Uterus (tissue), 4 donors: ENCODE measurements around the gene ADISSP. TPM values are rescaled to one million over a fixed set of nuclear protein-coding genes. Genes with fewer than 3 reads are reported as not detected.
A peak's percentile ranks its signal among the peaks of the same experiment; 100 is the strongest.

Experiments used
- DNase-seq, 2 donors: peaks; one replicate each; pipeline ENCODE4 v3.0.0-alpha.2; 2019 to 2020
- H3K27ac ChIP-seq, 2 donors: fragments of 200-600 bp; sonication (generic); 1 replicate in 1 of 2; 2 replicates in 1 of 2; pipeline ENCODE4 v1.5.1; 2016 to 2018
- H3K27me3 ChIP-seq, 2 donors: fragments of 200-600 bp; sonication (generic); one replicate each; pipeline ENCODE4 v1.5.1; 2018 to 2019; ENCODE audit warnings: control low read depth in 1 of 2
- H3K36me3 ChIP-seq, 2 donors: fragments of 200-600 bp; sonication (generic); one replicate each; pipeline ENCODE4 v1.5.1; 2019; ENCODE audit warnings: control low read depth in 1 of 2
- H3K4me1 ChIP-seq, 2 donors: fragments of 200-600 bp; sonication (generic); one replicate each; pipeline ENCODE4 v1.5.1; 2018 to 2019; ENCODE audit warnings: control low read depth in 1 of 2
- H3K4me3 ChIP-seq, 2 donors: fragments of 200-600 bp; sonication (generic); 1 replicate in 1 of 2; 2 replicates in 1 of 2; pipeline ENCODE4 v1.5.1; 2018 to 2019; ENCODE audit warnings: mild to moderate bottlenecking in 1 of 2
- H3K9me3 ChIP-seq, 2 donors: fragments of 200-600 bp; sonication (generic); one replicate each; pipeline ENCODE4 v1.5.1; 2019; ENCODE audit warnings: control low read depth in 1 of 2
- POLR2A ChIP-seq, 2 donors: fragments of 450-650 bp; IDR thresholded peaks; one replicate each; pipeline ENCODE4 v1.6.1; 2016; ENCODE audit warnings: antibody characterized with exemption in 2 of 2, mild to moderate bottlenecking in 1 of 2, moderate library complexity in 1 of 2
- intact Hi-C: fragments of 100-400 bp; cut with DNase I; formaldehyde crosslinking; loops from one replicate; pipeline ENCODE4 v1.15.1; 2023; ENCODE audit warnings: low total_unique reads
- total RNA-seq, 4 donors: library from RNA; depleted of rRNA in 3 of 4; stranded (reverse); fragments of >200 nt in 3 of 4; gene quantifications; one replicate each; pipeline versions ENCODE4 v1.1.0 to v1.2.4, GENCODE V29; 2014 to 2023
- TF ChIP-seq, protein P1 (sequence below), 4 experiments: fragments of 200-600 bp in 2 of 4; fragments of 450-650 bp in 2 of 4; sonication (generic) in 2 of 4; IDR thresholded peaks; one replicate each; pipeline ENCODE4 v1.5.1; 2016 to 2019; ENCODE audit warnings: antibody characterized with exemption in 4 of 4, mild to moderate bottlenecking in 2 of 4, moderate library complexity in 1 of 4
- donor health status: DM: yes; HTN: yes; CAD: no.

The ADISSP gene
- total RNA-seq, 4 donors from 2014 or later: 4.1 to 45.9 (median 34.8) TPM

DNA sequence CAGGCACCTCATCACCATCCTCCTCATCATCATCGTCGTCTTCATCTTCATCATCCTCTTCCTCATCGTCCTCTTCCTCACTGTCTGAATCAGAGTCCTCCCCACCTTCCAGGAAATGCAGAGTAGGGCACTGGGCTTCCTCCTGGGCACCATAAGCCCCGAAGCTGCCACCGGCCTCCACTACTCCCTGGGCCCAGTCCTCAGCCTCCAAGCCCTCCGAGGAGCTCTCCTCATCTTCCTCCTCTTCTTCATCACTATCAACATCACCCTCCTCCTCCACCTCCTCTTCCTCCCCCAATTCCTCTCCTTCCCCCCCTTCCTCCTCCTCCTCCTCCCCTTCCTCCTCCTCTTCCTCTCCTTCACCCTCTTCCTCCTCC, 17.3 kb upstream of the ADISSP start:
- peak overlapping the region; percentile 84 to 85 for H3K27ac ChIP-seq
- no peaks in the 10 kb centered on the region for H3K9me3 ChIP-seq
- no peaks in the 10 kb centered on the region for H3K36me3 ChIP-seq
- H3K4me3 ChIP-seq: peak overlapping the region; percentile 24 to 69
- no peak for TF ChIP-seq POLR2A (IDR thresholded peaks at IDR 0.05)
- TF ChIP-seq, protein P1, sequence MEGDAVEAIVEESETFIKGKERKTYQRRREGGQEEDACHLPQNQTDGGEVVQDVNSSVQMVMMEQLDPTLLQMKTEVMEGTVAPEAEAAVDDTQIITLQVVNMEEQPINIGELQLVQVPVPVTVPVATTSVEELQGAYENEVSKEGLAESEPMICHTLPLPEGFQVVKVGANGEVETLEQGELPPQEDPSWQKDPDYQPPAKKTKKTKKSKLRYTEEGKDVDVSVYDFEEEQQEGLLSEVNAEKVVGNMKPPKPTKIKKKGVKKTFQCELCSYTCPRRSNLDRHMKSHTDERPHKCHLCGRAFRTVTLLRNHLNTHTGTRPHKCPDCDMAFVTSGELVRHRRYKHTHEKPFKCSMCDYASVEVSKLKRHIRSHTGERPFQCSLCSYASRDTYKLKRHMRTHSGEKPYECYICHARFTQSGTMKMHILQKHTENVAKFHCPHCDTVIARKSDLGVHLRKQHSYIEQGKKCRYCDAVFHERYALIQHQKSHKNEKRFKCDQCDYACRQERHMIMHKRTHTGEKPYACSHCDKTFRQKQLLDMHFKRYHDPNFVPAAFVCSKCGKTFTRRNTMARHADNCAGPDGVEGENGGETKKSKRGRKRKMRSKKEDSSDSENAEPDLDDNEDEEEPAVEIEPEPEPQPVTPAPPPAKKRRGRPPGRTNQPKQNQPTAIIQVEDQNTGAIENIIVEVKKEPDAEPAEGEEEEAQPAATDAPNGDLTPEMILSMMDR (IDR thresholded peaks at IDR 0.05): no peak
- peaks cover 4 to 23% of the 10 kb centered on the region in 2 donors for H3K4me1 ChIP-seq
- H3K27me3 ChIP-seq: no peaks in the 10 kb centered on the region
- intact Hi-C loops: loop anchor here (5.0 kb wide), 1 partner anchor 37 kb away; the partner anchor contains the start of gene AP5S1
- no peak for DNase-seq

DNA sequence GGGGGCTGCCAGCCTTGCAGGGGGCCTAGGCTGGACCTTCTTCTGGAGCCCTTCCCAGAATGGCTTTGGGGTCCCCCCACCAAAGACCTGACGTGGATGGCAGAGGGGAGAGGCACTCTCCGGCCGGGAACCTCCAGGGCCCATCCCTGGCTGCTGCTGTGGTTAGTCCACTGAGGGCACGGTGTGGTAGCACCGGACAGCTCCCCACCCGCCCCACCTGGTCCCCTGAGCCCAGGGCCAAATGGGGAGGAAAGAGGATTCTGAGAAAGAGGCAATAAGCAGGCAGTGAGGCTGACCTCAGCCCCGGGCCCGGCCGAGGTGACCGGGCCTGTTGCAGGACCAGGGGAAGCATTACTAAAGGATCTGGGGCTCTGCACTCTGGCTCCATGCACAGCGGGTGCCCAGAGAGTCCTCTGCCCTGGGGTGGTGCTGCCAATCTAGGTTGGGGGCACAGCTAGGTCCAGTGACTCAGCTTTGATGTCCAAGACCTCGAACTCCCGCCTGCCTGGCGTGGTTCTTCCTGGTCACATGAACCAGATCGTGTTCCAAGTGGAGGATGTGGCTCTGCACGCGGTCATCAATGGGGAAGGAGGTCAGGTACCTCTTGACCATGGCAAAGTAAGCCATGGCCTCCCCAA, 16.8 kb upstream of the ADISSP start:
- TF ChIP-seq, protein P1 (IDR thresholded peaks at IDR 0.05): no peak
- TF ChIP-seq POLR2A (IDR thresholded peaks at IDR 0.05): no peak
- Histone ChIP-seq H3K4me3 (no peak overlapping the region), H3K36me3 (no peaks in the 10 kb centered on the region), H3K27ac (peak overlapping the region in 1 of 2 donors; percentile 84), H3K4me1 (peaks cover 4 to 23% of the 10 kb centered on the region in 2 donors), H3K9me3 (no peaks in the 10 kb centered on the region), H3K27me3 (no peaks in the 10 kb centered on the region)
- intact Hi-C loops: no loop called here
- DNase-seq: no peak

DNA sequence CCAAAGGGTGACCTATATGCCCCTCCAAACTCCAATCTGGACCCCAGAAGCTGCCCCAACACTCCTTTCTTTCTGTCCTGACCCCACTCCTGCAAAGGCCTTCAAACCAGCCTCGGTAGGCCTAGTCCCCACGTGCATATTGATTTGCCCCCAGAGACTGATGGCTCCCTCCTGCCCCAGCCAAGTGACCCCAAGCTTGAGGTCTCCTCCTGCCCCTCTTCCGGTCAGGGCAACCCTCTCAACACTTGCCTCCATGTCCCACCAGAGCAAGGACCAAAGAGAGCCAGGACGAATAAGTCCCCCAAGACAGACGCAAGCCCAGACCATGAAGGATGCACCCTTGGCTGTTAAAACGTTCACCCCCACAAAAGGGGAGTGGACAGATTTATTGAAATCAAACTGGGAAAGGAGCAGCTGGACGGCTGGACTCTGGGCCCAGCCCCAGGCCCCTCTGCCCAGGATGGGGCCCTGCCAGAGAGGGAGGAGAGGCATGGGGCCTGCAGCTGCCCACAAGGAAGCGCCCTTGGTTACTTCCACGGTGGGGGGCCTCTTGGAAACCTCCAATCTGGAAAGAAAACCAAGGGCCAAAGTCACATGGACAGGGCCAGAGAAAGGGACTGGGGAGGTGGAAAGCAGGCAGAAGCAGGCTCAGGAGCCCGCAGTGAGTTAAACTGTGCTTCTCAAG, 16.1 kb upstream of the ADISSP start:
- no peaks in the 10 kb centered on the region for H3K36me3 ChIP-seq
- peaks cover 4 to 23% of the 10 kb centered on the region in 2 donors for H3K4me1 ChIP-seq
- TF ChIP-seq, protein P1 (IDR thresholded peaks at IDR 0.05): no peak
- TF ChIP-seq POLR2A (IDR thresholded peaks at IDR 0.05): no peak
- DNase-seq: no peak
- intact Hi-C loops: no loop called here
- H3K9me3 ChIP-seq: no peaks in the 10 kb centered on the region
- peak overlapping the region in 1 of 2 donors; percentile 84 for H3K27ac ChIP-seq
- no peak overlapping the region for H3K4me3 ChIP-seq
- H3K27me3 ChIP-seq: no peaks in the 10 kb centered on the region

DNA sequence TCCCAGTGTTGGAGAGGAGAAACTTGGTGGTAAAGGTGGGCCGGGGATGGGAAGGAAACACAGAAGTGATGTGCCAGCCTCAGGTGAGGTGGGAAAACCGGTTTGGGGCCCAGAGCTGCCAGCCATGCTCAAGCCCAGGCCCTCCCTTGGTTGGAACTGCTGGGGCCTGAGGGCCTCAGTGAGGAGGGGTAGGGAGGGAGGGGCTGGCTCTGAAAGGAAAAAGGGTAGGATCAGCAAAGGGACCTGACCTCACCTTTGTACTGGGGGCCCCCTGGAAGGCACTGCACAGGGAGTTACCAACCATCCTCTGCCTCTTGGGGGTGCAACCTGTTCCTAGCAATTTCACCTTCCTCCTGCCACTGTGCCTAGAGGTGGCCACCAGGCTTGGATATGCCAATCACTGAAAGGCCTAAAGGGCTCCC, 15.5 kb upstream of the ADISSP start:
- Histone ChIP-seq H3K9me3 (no peaks in the 10 kb centered on the region), H3K36me3 (no peaks in the 10 kb centered on the region), H3K4me1 (peaks cover 4 to 28% of the 10 kb centered on the region in 2 donors), H3K27me3 (no peaks in the 10 kb centered on the region), H3K27ac (no peak overlapping the region), H3K4me3 (no peak overlapping the region)
- DNase-seq: no peak
- TF ChIP-seq, protein P1 (IDR thresholded peaks at IDR 0.05): no peak
- no peak for TF ChIP-seq POLR2A (IDR thresholded peaks at IDR 0.05)
- intact Hi-C loops: no loop called here

DNA sequence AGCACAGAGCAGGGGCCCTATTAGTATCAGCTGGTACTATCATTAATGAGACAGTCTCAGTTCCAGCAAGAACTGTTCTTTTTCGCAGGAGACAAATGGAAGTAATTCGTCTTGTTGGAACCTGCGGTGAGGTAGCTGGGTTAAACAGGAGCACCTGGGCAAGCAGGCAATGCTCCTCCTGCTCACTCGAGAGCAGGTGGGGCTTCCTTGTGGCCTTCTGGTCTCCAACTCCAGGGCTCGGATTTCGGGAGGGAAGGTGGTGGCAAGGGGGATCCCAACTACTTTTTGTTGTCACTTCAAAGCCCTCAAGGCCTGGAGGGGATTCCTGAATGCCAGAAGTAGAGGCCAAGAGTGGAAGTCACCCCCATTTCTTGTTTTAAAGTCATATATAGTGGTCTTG, 15.0 kb upstream of the ADISSP start:
- TF ChIP-seq, protein P1 (IDR thresholded peaks at IDR 0.05): no peak
- no peak for TF ChIP-seq POLR2A (IDR thresholded peaks at IDR 0.05)
- peaks cover 4 to 29% of the 10 kb centered on the region in 2 donors for H3K4me1 ChIP-seq
- H3K27me3 ChIP-seq: no peaks in the 10 kb centered on the region
- no peaks in the 10 kb centered on the region for H3K9me3 ChIP-seq
- DNase-seq: no peak
- intact Hi-C loops: no loop called here
- no peak overlapping the region for H3K27ac ChIP-seq
- no peaks in the 10 kb centered on the region for H3K36me3 ChIP-seq
- no peak overlapping the region for H3K4me3 ChIP-seq
